Erythroblast (primary cell): Measurements from ENCODE around the gene ITPKB.

Experiments
- GATA1 ChIP-seq: IDR thresholded peaks from 2 replicates; pipeline ENCODE4 v1.6.1; 2011; ENCODE audit warnings: low read depth, mild to moderate bottlenecking, control low read depth, low read length, moderate library complexity
- POLR2A ChIP-seq: IDR thresholded peaks from 2 replicates; pipeline ENCODE4 v1.6.1; 2011; ENCODE audit warnings: mild to moderate bottlenecking, low read length

DNA sequence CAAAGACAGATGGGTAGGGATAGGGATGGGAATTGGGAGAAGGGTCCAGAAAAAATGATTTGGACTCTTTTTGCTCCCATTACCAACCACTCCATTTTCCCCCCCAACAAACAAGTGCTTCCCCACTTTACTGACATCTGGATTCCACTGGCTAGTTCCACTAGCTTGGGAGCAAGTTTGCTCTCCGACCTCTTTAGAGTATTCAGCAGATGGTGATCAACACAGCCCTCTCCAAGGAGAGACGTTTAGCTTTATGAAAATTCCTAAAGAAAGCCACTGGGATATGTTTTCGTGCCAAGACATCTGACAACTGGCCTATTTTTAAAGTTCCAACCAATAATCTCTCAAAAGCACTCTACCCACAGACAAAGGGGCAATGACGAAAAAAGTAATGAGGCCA is 50.3 kb downstream of the ITPKB start:
- TF ChIP-seq POLR2A, result no peak
- TF ChIP-seq GATA1, result no peak
